Breast epithelium (tissue), 3 donors: ENCODE results near the gene KLF7.

Experiments used
- CTCF ChIP-seq, 3 donors: fragments of 450-650 bp; IDR thresholded peaks; one replicate each; pipeline ENCODE4 v1.5.1; 2016 to 2017; ENCODE audit warnings: antibody characterized with exemption in 3 of 3, mild to moderate bottlenecking in 3 of 3, moderate library complexity in 3 of 3
- POLR2A ChIP-seq: fragments of 450-650 bp; IDR thresholded peaks from one replicate; pipeline ENCODE4 v1.6.1; 2016; ENCODE audit warnings: antibody characterized with exemption, mild to moderate bottlenecking, moderate library complexity
- POLR2AphosphoS5 ChIP-seq, 3 donors: sonication (generic); formaldehyde crosslinking; IDR thresholded peaks; one replicate each; pipeline ENCODE4 v1.6.1; 2017; ENCODE audit warnings: antibody characterized with exemption in 3 of 3

- no peak for TF ChIP-seq CTCF (IDR thresholded peaks at IDR 0.05)
- no peak for TF ChIP-seq POLR2AphosphoS5 (IDR thresholded peaks at IDR 0.05)
- no peak for TF ChIP-seq POLR2A
Measured at GRCh38 chr2:207115715-207116364, 49.9 kb downstream of the KLF7 start.
